Stimulated activated CD4-positive, alpha-beta T cell treated with anti-CD3 and anti-CD28 coated beads, TNF-alpha, amount 100 ng/mL, for 48 hours (primary cell): ENCODE measurements around the gene EEPD1.
"Not testable (repeated sequence)": the region's sequence is repeated elsewhere in the genome, so short reads cannot be mapped to it uniquely, and the experiment has no call there.

Source experiments
- DNase-seq, 3 donors: peaks; one replicate each; pipeline ENCODE4 v3.0.0-alpha.2; 2020; ENCODE audit warnings: low read depth in 3 of 3

The EEPD1 gene

DNA sequence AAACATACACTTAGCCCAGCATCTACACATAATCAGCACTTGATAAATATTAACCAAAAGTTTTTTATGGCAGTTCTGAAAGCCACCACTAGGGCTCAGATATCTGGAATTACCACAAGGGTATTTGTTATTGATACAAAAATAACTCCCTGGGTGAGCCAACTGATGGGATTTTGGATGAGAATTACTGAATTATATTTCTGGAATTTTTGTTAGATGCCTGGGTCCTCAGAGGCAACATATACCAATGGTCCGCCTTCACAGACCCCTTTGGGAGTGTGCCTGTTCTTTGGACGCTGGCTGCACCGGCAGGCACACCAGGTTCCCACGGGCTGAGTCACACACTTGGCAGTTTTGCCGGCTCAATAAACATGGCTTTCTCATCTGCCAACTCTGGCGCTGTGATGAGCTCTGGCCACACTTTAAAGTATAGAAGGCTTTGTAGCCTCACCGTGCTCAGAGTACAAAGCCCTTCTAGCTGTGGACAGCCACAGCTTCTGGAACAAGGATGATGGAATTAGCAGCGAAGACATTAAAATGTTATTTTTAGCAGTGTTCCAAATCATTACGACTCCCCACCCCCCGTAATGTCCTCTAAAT, 24.5 kb upstream of the EEPD1 start:
- no peak for DNase-seq

DNA sequence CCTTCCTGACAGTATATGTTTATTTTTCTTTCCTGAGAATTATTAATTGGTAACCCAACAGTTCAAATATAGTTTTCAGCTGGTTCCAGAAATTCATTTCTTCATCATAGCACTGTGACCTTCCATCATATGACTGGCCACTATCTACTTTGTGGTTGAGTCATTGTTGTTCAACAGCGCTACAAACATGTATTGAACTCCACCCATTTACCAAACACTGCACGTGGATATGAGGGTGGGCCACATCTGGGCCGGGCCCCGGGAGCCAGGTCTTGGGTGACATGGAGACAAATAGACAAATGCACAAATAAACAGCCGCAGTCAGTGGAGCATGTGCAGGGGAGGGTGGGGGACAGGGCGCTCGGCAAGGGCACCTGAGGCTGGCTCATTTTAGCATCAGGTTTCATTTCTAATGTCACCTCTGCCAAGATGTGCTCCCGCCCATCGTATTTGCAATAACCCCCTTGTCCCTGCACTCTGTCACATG, 24.0 kb upstream of the EEPD1 start:
- no peak for DNase-seq

DNA sequence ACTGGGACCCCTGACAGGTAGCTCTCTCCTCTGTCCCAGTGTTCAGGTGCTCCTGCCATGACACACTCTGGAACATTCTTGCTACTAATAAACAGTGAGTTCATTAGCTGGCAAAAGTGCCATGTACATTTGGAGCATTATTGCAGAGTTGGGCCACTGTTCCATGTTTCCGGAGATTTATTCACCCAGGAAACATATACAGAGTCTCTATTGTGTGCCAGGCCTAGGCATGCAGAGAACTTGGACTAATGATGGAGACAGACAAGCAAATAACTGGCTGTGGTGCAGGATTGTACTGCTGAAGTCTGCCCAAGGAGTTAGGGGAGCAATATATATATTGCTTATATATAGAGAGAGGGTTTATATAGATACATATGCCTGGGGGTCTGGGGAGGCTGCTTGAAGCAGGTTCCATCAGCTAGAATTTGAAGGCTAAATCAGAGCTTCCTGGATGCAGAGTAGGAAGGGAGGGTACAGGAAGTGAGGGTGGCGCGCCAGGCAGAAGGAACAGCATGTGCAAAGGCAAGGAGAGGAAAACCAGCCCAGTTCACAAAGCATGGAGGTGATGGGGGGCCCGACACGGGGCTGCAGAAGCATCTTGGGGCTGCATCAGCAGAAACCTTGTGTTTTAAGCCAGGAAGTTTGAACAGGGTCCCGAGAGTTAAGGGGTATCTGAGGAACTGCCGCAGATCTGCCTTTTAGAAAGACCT, 22.7 kb upstream of the EEPD1 start:
- no peak for DNase-seq

DNA sequence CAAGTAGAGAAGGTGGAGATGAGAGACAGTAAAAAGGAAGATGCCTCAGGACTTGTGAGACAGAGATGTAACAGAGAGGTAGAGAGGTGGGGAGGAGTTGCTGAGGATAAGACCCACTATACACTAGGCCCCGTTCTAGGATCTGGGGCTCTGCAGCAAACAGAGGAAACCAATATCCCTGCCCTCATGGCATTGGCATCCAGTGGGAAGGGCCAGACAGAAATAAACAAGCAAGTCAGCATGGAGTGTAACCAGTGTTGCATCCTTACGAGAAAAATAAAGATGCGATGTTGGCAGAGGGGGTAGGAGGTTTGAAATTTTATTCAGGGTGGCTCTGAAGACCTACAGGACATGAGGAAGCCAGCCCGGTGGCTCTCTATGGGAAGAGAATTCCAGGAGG, 22.0 kb upstream of the EEPD1 start:
- no peak for DNase-seq

DNA sequence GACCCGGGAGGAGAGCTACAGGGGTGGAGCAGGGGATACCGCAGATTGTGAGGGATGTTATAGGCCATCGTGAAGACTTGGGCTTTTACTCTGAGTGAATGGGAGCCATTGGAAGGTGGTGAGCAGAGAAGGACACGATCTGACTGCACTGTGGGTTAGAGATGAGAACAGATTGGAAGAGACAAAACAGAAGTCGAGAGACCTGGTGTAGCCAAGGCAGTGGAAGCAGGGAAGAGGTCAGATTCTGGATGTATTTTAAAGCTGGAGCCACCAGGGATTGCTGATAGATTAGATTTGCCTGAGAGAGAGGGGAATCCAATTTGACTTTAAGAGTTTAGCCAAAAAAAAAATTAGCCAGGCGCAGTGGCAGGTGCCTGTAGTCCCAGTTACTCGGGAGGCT, 21.6 kb upstream of the EEPD1 start:
- DNase-seq: no peak

DNA sequence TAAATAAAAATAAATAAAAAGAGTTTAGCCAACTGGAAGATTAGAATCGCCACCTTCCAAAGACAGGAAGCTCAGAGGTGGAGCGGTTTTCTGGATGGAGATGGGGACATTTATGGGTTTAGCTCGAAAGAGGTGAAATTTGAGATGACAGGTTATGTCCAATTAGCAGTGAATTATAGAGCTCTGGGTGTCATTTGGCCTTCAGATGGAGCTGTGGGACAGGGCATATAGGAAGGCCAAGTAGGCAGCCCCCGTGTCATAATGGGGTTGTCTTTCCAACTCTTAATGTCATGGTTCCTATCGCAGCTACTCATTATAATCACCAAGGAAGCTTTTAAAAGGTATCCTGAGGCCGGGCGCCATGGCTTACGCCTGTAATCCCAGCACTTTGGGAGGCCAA, 21.0 kb upstream of the EEPD1 start:
- no peak for DNase-seq

DNA sequence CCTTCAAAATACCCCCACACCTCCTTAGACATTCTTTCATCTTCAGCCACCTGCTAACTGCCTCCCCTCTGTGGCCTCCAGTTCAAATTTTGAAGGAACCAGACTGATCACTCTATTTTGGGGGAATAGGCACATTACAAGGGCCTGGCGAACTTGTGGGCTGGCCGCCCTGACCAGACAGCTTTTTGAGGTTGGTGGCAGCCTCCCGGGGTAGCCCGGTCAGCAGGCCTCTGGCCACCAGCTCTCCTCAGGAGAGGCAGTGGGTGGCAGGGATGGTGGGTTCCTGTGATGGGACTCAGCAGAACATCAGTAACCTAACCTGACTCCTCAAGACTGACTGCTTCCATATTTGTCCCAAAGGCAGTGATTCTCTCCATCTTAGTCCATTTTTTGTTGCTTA, 17.4 kb upstream of the EEPD1 start:
- DNase-seq: no peak

DNA sequence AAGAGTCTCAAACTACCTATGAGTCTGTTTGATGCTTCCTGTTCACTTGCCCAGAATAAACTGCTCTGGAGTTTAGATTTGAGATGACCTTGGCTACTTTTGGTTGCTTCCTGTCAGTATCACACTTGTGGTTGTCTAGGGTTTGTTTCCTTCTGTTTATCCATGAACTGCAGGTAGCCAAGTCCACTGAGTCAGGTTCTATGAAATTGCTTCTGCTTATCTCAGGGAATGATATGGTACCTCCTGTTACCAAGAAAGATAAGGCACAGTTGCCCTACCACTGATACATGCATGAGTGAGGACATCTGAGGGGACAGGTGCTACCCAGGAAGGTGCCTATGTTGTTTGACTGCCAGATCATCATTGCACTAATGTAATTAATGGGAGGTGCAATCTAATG, 15.8 kb upstream of the EEPD1 start:
- no peak for DNase-seq

DNA sequence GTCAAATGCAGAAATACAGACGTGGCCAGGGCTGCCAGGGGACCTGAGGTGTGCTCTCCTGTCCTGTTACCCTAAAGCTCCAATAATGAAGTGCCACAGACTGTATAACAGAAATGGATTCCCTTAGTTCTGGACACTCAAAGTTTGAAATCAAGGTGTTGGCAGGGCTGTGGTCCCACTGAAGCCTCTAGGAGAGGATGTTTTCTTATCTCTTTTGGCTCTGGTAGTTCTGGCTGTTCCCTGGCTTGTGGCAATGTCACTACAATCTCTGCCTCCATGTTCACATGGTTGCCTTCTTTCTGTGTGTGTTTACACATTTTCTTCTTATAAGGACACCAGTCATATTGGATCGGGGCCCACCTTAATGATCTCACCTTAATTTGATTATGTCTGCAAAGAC, 15.3 kb upstream of the EEPD1 start:
- DNase-seq: no peak

DNA sequence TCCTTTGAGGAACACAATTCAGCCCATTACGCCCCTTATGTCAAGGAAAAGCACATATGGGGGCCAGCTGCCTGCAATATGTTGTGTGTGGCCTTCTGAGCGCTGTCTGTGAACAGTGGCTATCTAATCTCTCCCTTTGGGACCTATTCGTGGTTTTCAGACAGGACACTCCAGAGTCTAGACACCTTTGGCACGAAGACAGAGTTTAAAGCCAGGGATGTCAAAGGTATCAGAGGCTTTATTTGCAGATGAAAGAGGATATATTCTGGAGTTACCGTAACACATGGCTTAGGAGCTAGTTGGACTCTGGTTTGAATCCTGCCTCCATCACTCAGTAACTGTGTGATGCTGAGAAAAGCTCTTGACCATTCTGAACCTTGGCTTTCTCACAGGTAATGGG, 14.8 kb upstream of the EEPD1 start:
- no peak for DNase-seq

DNA sequence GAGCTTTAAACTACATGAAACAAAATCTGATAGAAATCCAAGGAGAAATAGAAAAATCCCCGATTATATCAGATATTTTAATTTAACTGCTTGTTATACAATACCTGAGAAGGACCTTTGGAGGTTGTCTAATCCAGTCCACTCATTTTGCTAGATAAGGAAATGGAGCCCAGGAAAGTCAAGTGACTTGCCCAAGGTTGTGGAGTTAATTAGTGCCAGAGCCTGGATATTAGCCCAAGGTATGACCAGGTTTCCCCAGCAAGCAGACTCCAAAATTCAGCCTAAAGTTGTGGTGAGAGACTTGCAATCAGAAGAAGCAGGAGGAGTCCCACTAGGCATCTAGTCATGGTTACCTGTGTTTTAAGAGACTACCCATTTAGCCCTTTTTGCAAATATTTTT, 11.7 kb upstream of the EEPD1 start:
- no peak for DNase-seq

DNA sequence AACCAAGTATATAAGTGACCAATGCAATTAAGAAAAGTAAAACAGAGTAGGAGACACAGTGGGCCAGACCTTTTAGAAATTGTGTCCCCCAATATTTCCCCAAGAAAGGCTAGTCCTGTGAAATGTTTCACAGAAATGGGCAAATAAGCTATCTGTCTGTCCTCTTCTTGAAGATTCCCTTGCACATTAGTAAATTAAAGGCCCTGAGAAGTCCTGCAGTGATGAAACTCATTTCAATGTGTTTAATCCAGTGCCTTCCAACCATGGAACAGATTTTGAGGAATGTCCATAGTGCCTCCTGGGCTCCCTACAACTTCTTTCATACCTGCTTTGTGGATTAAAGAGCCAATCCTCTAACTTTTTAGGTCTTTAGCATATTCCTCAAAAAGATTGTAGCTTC, 11.2 kb upstream of the EEPD1 start:
- no peak for DNase-seq

DNA sequence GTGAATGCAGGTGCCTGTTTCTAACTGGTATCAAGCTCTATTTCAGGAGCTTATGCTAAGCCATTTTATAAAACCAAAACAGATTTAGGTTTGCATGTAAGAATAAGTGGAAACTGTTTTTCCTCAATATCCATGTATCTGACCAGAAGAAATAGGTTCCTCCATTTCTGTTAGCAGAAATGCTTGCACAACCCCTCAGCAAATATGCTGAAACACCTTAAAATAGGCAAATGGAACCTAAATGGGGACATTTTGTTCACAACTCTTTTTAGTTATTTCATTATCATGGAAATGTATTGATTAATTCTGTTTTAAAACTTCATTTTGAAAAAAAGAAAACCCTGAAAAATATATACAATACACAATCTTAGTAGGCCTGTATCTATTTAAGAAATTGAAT, 8.9 kb upstream of the EEPD1 start:
- no peak for DNase-seq

DNA sequence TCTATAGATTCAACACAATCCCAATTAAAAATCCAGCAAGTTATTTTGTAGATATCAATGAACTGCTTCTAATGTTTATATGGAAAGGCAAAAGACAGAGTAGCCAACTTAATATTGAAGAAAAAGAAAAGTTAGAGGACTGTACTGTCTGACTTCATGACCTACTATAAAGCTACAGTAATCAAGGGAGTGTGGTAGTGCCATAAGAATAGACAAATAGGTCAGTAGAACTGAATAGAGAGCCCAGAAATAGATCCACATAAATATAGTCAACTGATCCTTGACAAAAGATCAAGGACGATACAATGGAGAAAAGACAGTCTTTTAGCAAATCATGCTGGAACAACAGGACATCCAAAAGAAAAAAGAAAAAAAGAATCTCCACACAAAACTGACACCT, 7.4 kb upstream of the EEPD1 start:
- DNase-seq: no peak

DNA sequence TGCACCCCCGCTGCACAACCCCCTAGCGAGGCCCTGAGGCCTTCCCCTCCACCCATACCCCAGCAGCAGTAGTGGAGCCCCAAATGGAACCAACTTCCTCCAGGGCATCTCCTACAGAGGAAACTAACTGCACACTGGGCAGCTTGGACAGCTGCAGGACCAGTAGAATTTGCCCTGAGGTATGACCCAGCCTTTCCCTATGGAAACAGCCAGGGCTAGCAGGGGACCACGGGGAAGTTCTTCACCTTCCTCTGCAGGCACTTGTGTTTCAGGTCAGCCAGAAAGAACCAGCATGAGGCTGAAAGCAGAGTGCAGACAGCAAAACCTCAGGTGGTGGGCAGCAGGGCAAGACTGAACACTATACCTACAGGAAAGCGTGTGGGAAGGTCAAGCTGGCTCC, 5.7 kb upstream of the EEPD1 start:
- no peak for DNase-seq

DNA sequence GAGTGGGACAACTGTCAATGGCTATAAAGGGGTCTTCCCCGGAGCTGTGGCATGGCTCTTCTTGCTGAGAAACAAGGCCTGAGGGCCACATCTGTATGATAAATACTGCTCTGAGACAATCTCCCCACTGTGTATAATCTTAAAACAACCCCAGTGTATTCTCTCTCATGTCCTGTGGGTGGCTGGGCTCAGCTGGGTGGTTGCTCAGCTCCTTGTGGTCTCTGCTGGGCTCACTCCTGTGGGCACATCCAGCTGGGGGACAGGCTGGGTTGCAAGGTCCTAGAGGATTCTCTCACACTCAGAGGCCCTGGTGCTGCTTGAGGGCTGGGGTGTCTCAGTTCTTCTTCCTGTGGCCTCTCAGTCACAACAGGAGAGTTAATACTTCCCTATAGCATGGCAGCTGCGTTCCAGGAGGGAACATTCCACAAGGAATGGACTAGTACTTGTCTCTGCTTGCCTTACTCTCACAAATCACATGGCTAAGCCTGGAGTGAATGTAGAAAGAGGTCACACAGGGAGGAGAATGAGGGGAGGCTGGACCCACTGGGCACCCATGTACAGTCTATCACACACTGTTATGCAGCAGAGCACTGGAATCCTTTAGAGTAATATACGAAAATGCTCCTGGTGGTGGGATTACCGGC, 4.5 kb upstream of the EEPD1 start:
- DNase-seq: no peak

DNA sequence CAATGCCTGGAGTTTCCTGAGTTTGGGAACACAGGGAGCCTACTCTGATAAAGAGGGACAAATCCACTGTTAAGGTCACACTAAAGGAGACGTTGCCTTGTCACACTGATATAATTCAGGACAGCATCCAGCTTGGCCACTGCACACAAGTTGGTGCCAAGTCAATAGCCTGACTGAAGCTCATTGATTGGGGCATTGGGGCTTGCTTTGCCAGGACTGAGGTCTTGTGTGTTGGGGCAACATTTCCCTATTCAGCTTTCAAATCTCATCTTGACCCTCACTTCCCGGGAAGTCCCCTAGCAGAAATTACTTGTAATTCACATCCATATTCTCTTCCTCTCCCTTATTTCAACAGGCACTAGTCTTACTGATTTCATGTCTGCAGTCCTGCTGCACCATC, 3.8 kb upstream of the EEPD1 start:
- not testable (repeated sequence) for DNase-seq

DNA sequence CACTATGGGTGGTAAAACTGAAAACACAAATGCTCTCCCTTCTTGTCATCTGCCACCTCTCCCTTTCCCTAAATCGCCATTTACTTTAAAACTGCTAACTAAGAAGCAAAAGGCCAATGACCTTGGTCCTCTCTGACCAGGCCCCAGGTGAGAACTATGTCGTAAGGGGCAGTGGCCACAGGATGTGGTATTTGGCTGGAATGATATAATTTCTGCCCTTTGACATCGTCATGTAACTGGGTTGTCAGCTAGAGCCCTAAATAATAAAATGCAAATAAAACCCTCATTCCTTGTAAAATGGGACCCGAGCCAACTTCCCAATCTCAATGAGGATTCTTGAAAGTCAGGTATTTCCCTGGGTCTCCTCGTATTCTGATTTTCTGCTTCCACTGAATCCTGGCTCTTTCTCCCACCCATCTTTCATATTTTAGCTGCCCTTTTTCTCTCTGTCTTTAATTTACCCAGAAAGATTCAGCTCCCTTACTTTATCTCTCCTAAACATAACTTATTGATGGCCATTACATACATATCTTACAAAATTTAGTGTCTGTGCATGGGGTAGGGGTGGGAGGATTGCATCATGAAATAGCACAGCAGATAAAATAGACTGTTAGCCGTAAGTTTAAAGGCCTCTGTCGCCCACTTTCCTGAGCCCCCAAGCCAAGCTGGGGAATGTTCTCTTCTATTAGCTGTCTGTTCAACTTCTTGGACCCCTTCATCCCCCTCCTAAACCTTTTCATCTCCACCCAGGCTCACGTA, 3.2 kb upstream of the EEPD1 start:
- DNase-seq: no peak

DNA sequence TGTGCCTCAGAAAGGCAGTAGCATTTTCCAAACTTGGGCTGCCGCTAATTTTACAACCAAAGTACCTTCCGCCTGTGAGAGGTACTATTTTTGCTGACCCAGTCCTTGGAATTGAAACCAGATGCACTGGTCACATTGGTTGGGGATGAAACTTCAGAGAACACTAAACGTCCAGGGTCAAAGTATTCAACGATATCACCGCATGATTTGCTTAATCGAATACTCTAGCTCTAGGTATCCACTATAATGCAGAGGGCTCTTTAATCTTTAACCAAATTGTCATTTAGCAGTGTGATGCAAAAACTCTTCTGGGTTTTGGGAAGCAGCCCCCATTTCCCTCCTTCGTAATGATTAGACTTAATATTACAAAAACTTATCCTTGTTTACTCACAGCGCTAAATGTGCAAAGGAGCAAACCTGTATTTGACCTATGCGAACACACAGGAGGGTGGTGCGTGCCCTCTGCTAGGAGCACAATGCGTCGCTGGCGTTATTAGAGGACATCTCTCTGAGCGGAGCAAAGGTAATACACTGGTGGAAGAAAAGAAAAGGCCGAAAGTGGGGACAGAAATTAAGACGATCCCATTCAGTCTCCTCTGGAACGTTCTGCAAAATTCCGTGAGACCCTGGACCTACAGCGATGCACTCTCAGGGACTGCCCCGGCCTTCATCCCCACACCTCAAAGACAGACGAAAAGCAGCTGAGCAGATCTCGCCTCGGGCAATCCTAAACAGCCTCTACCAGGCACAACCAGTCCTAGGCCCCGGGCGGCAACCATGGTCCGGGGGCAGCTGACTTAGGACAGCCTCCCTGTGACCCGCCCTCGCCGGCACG, 916 bp upstream of the EEPD1 start:
- DNase-seq: no peak

DNA sequence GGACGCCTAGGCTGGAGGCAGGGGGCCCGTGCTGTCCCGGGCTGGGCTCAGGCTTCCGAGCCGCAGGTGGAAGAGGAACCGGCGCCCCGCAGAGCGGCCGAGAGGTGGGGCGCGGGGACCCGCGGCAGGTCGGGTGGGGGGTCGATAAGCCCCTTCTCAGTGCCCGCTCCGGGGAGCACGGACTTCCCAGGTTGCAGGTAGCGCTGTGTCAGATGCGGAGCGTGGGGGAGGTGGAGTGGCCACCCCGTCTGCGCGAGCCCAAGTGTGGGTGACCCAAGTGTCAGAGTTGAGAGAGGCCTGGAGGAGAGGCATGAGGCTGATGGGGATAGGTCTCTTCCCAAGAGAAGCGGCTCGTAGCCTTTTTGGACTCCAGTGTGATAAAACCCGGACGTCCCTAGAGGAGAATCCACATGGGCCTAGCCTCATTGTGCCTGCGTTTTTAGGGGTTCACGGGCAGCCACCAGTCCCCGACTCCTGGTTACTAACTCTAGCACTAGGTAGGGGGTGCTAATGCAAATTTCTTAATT, 580 bp downstream of the EEPD1 start:
- DNase-seq: no peak
